GM19324 (cell line): ENCODE results near the gene ANKRD44.
"Not testable (repeated sequence)": the region's sequence is repeated elsewhere in the genome, so short reads cannot be mapped to it uniquely, and the experiment has no call there.

Source experiments
- ATAC-seq: cut with Tn5 transposase; IDR thresholded peaks from one replicate; pipeline ENCODE4 v1.9.1; 2021; ENCODE audit warnings: mild to moderate bottlenecking, moderate library complexity; ENCODE audit not compliant: unreplicated experiment, low FRiP score

Gene ANKRD44

DNA sequence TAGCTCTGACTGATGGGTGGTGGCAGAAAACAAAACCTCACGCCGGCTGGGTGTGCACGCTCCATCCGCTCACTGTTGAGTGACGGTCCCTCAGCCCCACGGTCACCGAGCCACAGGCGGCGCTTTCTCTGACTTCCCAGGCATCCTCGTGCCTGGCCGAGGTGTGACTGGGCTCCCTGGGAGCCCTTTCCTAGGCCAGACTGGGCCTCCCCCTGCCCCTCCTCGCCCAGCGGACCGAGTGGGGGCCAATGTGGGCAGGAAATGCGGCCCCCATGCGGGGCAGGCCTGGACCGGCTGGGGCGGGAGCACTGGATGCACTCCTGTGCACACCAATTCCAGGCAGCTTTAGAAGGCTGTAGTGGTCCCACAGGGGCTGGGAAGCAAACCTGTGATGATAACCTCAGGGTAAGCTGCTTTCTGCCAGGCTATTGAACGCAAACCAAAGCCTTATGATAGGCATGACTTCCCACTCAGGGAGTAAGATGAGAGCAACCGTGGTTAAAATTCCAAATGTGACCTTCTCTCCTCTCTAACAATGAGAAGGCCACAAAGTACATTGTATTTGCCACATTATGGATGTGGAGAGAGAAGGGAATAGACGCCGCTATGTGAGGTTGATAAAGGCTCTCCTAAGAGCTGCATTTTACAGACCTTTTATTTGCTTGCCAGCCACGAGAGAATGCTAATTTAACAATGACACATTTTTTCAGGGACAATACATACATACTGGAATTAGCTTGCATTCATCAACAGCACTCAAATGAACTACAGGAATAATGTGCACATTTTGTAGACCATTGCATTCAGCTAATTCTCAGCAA is 300.2 kb downstream of the ANKRD44 start:
- no peak for ATAC-seq

DNA sequence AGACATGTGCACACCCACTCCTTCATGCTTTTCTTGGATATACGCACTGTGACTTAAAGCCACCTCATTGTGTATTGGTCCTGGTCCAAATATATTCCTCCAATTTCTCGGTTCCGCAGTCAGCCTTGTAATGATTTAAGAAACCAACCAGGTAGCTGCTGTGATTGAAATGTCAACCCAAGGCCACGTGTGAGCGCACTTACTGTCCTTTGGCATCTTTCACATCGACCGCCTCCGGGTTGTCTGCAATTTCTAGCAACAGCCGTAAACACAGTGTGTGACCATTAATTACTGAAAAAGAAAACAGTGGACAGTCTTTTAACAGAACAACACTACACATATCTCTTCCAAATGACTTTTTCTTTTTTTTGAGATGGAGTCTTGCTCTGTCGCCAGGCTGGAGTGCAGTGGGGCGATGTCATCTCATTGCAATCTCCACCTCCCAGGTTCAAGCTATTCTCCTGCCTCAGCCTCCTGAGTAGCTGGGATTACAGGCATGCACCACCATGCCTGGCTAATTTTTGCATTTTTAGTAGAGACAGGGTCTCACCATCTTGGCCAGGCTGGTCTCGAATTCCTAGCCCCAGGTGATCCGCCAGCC is 301.7 kb downstream of the ANKRD44 start:
- not testable (repeated sequence) for ATAC-seq

DNA sequence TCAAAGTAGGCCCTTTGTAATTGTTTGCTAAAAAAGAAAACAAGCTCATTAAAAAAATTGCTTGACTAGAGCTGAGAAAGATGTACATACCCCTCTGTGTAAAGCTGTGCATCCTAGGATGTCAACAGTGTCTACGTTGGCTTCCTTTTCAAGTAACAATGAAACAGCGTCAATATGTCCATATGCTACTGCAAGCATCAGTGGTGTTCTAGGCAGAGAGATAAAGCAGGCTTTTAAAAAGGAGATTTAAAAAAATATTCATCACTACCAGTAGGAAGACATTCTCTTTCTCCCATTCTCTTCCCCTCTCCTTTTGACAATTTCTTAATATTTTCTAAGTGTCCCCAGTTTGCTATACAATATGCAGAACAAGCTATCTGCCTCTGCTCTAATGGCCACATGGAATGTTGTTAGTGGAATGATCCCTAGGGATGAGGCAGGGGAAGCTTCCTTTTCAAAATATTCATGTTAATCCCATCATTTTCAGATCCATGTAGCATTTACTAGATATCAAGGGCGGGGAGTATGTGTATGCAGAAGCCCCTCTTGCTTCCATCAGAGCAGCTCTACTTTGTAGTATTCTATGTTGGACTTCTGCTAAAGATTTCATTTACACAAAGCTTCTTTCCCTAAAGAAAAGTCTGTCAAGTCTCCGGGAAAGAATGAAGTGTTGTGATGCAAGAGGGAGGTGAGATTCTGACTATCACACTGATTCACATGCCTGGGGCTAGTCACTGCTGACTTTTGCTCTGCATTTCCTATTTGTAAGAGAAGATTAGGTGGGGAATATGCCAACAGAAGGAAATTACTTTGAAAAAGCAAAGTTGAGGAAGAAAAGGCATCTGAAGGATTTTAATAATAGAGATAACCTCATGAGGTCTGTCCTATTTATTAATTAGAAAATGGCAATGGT is 302.6 kb downstream of the ANKRD44 start:
- ATAC-seq: no peak

DNA sequence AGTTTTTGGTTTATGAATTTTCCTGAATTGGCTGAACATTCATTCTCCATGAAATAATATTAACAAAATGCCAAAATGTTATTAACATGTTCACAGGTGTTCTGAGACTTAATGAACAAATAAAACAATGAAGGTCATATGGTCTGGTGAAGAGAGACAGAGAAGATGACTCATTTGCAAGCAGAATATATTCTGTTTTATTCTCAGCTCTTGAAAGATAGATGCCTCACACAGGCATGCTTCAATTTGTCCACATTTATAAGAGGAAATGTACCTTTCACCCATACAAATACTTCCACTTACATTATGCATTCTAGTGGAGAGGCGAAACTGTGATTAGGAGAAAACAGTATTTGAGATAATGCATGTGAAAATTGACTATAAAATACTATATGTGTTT is 308.7 kb downstream of the ANKRD44 start:
- no peak for ATAC-seq

DNA sequence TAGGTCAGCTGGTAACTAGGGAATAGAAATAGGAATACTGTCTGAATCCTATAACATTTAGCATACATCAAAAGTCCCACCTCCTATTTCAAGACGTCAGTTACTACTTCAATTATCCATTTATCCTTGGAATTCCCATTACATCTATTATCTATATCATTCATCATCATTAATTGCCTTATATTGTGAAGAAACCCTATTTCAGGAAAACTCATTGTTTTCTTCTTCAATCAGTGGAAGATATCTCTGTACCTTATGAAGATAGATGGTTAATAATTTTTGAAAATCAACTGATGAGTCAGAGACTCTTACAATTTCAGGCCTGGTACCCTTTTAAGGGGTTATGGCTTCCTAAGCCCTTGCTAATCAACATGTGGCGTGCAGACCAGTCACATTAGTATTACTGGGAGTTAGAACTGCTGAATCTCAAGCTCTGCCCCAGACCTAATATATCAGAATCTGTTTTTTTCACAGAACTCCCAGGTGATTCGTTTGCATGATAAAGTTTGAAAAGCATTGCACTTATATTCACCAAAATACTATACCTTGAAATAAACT is 314.7 kb downstream of the ANKRD44 start:
- ATAC-seq: no peak

DNA sequence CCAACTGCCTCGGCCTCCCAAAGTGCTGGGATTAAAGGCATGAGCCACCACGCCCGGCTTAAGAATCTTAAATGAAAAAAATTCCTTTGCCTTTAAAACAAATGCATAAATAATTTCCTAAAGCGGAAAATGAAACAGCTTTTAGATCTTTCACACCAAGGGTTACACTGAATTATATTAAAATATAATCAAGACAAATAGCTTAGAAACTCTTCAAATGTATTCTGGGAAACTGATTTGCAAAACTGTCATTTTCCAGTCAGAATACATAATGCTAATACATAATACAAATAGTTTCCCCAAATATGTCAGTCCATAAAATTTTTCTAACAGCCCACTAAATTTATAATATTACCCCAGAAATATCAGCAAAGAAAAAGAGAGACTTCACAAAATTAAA is 315.8 kb downstream of the ANKRD44 start:
- ATAC-seq: no peak

DNA sequence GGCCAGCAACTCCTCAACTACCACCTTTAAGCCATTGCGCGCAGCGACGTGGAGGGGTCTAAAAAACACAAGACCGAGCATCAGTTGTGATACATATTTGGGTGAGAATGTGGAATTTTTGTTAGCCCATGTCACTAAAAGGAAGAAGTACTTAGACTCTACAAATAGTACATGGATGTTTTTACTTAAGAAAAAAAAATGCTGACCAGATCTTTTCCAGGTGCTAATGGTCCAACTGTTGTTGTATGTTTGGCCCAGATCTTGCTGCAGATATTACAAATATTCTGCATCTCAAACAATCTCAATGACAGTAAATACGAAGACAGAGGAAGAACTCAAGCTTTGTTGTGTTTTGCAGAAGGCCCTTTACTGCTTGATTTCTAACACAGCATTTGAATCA is 317.0 kb downstream of the ANKRD44 start:
- ATAC-seq: no peak

DNA sequence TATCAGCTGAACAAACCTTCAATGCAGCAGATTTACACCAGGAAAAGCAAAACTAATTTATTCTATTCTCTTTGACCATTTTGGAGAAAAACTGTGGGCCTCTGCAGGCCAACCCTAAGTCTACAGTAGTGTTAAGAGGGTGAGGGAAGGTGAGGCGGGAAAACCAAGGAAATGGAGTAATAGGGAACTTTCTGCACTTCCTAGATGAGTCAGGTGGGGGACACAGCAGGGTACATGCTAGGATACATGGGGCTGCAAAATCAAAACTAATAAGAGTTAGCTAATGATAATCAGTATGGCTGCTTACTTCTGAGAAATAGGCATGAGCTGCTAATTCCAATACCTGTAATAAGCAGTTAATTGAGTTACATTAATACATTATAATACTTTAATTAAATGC is 318.1 kb downstream of the ANKRD44 start:
- no peak for ATAC-seq

DNA sequence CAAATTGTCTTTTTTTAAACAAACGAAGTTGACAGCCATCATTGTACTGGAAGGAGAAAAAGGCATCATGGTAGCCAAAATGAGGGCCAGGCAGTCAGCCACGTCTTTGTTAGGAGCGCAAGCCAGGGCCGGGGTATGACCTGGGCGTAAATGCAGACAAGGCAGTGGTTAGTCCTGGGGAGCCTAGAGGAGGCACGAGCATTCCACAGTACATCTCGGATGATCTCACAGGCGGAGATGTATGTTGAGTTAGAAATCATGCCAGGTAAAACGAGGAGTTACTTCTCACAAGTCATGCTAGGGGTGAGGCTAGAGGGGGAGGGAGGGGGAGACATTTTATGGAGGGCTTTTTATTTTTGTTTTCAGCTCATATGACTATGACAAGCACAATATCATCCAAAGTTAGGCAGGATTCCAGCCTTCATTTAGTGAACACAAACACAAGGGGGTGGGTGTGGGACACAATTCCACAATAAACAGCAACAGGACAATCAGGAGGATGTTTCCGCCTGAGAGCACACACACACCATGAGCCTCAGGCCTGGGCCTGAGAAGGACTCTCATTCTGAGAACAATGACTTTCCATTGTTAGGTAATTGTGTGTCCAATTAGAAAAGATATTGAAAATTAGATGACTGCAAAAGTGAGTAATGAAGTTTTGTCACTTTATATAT is 319.7 kb downstream of the ANKRD44 start:
- ATAC-seq: no peak

DNA sequence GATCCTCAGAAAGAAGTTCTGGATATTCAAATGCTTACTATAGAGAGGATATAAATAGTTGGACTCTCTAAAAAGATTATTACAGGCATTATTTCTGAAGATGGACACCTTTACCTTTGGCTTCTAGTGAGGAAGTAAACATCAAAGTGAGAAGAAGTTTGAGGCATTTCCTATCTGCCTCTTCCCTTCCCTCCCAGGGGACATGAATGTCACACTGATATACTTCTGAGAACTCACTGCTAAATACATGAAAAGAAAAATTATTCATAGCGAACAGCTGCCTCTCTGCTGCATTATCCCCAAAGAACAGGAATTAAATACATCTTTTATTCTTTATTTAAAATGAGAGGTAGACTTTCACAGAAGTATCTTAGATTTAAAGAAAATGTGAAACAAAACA is 320.5 kb downstream of the ANKRD44 start:
- no peak for ATAC-seq

DNA sequence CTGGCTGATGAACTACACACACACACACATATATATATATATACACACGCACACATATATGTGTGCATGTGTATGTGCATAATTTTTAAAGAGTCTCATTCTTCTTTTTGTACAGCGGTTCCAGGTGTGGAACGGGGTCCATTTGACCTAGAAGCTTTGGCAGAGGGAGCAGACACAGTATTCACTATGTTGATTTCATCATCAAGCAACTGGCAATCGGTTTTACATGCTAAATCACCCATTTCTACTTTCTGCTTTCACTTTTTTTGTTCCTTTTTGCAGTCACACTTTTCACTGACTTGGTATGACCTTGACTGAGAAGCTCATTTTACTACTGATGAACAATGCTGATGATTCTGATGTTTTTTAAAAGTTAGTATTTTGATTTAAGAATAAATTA is 321.1 kb downstream of the ANKRD44 start:
- no peak for ATAC-seq

DNA sequence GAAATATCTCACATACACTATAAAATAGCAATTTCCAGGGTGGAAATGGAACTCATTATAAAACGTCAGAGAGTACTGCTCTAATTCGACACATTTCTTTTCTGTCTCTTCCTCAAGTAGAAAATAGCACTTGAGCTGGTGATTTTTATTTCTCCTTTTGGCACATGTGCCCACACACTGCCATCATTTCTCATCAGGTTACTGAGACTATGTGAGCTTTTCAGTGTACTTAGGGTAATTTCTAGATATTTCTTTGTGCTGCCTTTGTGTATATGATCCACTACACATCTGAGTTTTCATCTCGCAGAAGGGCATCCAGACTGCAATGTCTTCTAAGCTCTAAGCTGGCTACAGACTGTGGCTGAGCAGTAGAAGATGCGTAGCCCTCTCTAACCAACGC is 321.9 kb downstream of the ANKRD44 start:
- ATAC-seq: no peak

DNA sequence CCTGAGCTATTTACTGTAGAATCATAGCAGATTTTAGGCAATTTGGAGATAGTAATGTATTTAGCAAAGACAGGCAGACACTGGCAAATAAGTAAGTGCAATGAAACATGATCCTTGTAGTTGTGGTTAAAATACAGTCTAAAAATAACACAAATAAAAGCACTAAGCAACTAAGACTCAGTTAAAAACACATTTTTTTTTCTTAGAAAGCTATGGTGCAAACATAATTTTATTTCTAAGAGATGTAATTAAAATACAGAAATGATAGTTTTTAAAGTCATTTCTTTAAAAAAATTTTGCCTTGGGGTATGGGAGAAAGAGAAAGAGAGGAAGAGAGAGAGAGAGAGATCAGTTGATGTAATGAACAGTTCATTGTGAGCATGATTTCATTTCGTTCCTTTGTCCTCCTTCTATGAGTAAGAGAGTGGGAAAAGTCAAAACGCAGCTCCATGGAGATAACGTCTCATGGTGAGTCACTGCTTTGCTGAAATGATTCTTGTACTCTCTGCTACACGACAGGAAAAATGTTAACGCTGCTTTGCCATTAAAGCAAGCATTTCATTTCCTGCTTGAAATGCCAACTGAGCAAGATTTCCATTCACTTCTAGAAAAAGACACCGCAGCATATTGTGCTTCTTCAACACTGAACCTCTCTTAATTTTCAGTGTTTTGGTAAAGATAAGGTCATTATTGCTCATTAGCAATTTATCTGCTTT is 322.8 kb downstream of the ANKRD44 start:
- ATAC-seq: no peak

DNA sequence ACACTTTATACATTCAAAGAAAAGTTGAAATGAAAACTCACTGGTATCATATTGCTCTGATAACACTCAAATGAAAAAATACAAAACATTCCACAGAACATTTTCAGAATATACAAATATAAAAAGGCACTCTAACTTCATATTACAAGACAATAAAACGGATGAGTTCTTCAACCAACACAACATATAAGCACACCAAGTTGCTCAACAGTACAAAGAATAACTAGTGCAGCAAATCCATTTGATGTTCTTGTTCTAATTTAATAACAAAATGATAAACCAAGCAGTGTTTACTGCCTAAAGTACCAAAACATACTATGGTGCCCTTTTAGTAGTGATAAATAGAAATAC is 323.3 kb downstream of the ANKRD44 start:
- ATAC-seq: no peak

DNA sequence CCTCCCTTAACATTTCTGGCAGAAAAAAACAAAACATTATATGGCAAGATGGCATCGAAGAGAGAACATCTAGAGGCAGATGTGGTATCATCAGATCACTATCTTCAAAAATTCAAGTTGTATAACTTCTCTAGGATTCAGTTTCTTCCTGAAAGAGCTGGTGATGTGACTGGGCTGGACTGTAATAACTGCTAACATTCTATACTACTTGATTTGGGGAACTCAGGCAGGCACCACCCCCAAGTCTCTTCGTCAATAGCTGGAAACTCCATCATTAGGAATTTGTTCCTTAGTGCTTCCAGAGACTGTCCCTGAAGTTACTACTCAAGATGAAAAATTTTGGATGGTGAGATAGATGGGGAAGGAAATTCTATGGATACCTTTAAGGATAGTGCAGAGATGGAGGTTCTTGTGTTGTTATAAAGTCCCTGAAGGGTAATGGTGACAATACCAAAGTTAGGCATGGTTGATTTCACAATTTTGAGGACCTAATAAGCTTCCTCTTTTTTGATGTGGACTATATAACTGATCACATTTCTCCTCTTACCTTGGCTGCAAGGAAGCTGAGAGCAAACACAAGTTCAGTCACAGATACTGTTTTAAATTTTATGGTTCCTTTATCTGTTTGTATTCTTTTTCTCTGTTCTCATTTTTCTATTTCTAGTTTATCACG is 324.9 kb downstream of the ANKRD44 start:
- ATAC-seq: no peak

DNA sequence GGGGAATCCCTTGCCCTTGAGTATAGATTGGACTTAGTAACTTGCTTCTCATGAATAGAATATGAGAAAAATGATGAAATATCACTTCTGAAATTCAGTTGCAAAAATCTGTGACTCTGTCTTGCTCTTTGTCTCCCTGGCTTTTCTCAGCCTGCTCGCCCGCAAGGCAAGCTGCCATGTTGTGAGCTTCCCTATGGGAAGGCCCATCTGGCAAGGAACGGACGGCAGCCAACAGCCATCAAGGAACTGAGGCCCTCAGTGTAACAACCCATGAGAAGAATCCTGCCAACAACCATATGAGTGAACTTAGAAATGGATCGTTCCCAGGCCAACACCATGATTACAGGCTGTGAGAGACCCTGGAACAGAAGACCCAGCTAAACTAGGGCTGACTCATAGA is 325.7 kb downstream of the ANKRD44 start:
- no peak for ATAC-seq

DNA sequence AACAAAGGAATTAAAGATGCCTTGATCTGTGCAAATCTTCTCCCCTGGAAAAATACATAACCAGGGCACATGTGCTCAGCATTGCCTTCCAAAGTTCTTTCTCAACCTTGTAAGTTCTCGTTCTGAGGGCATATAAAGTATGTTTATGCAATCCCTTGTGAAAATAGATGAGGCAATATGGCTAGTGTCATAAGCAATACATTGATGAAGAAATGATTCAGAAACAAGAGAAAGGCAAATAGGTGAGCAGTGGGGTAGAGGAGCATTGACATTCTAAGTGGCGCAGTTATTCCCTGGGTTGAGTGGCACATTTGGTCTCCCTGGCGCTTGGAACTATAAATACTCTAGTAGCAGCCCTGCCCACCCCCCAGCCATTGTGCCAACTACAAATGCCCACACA is 326.6 kb downstream of the ANKRD44 start:
- no peak for ATAC-seq

DNA sequence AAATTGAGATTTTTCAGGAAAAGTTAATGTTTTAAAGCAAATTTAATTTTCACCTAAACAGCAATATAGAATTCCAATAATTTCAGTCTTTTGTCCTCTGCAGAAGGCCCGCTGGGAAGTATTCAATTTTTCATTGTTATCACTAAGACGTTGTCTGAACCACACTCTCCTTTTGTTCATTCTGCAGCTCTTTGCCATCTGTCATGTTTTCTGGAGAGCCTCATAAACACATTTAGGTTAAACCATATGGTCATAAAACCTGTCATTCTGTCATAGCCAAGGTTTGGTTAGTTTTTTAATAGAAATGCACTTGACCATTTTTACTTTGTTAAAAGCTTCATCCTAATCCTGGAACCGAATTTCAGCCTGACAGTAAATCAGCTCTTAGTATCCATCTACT is 330.1 kb downstream of the ANKRD44 start:
- no peak for ATAC-seq

DNA sequence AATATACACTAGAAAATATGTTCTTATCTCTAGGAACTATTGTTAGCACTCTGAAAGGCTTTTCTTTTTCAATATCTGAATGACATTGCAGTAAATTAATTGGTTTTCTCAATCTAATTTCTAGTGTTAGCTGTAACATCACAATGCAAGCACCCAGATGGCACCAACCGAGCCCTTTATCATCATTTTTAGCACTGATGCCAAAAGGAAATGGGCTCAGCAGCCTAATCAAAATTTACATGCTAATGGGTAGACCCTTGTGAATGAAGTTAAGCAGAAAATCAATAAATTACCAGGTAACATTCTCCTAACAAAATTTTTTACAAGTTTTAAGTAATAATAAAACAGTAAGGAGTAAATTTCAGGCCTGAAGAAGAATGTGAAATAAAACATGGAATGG is 330.6 kb downstream of the ANKRD44 start:
- ATAC-seq: no peak
